MM.1S (cell line): ENCODE results near the gene ALLC.

Experiments
- CTCF ChIP-seq: fragments of 300-600 bp; sonication (generic); IDR thresholded peaks from 2 replicates; pipeline ENCODE4 v1.5.1; 2016; ENCODE audit warnings: antibody characterized with exemption, low read length, mixed read lengths
- EZH2 ChIP-seq: fragments of 300-600 bp; sonication (generic); optimal IDR thresholded peaks from 2 replicates; pipeline ENCODE3; 2017; ENCODE audit warnings: low read depth, mild to moderate bottlenecking, antibody characterized with exemption, low read length, mixed read lengths

- TF ChIP-seq EZH2 (no peak), CTCF (no peak)
Observed at GRCh38 chr2:3725458-3726250, 67.7 kb downstream of the ALLC start.
